ENCODE measurements around the gene ZNF697. TPM values are rescaled to one million over a fixed set of nuclear protein-coding genes. Genes with fewer than 3 reads are reported as not detected.

ZNF697 gene
- polyA plus RNA-seq, 1 donor (not counting 4 experiments of a cell fraction or from before 2014, with no cell fraction given) = 4.7 TPM

- no peaks in the 10 kb centered on the region for H3K27me3 ChIP-seq (ENCODE audit: control insufficient read depth, extremely low read depth, insufficient read depth, low read length)
- no peak overlapping the region for H3K27ac ChIP-seq (ENCODE audit: control insufficient read depth, insufficient read depth, low read length)
- DNase-seq (ENCODE audit: low read depth, low spot score) (no peak), FAIRE-seq (no peak)
- H4K20me1 ChIP-seq (ENCODE audit: control insufficient read depth, extremely low read depth, insufficient read depth, low read length) = peaks cover 8% of the 10 kb centered on the region
- H3K9me3 ChIP-seq (ENCODE audit: control insufficient read depth, low read depth, low read length) = no peaks in the 10 kb centered on the region
- peaks cover 3% of the 10 kb centered on the region for H3K4me1 ChIP-seq (ENCODE audit: control insufficient read depth, extremely low read depth, insufficient read depth, low read length)
- H3K4me3 ChIP-seq (ENCODE audit: control insufficient read depth in 2 of 3, extremely low read depth in 1 of 3, insufficient read depth in 2 of 3, low read depth in 1 of 3, low read length in 3 of 3) = no peak overlapping the region
- no peak overlapping the region for H3K9ac ChIP-seq (ENCODE audit: control insufficient read depth, extremely low read depth, insufficient read depth, low read length)
- peaks cover 4% of the 10 kb centered on the region for H3K9me1 ChIP-seq (ENCODE audit: control insufficient read depth, extremely low read depth, insufficient read depth, low read length)
- no peak overlapping the region for H2AFZ ChIP-seq (ENCODE audit: control insufficient read depth, low read length)
- TF ChIP-seq CTCF (optimal IDR thresholded peaks at IDR 0.05 in 1 of 3, IDR thresholded peaks at IDR 0.05 in 1 of 3, conservative IDR thresholded peaks at IDR 0.05 in 1 of 3; ENCODE audit: extremely low read depth in 1 of 3, insufficient read depth in 2 of 3, low read length in 3 of 3) (no peak), EZH2 (IDR thresholded peaks at IDR 0.05; ENCODE audit: low read length) (no peak)
- H3K4me2 ChIP-seq (ENCODE audit: control insufficient read depth, extremely low read depth, insufficient read depth, low read depth, low read length) = no peak overlapping the region
- peaks cover 14 to 16% of the 10 kb centered on the region in 2 experiments for H3K36me3 ChIP-seq (ENCODE audit: control insufficient read depth in 2 of 2, extremely low read depth in 1 of 2, insufficient read depth in 2 of 2, low read length in 2 of 2)
- peaks cover 2% of the 10 kb centered on the region for H3K79me2 ChIP-seq (ENCODE audit: control insufficient read depth, insufficient read depth, low read length)
- dilution Hi-C loops (cut with MboI; ENCODE audit: extremely low pct_ligation_motif_present, low sequenced_read_pairs) = no loop called here
These were observed 22.0 kb downstream of the ZNF697 start for GRCh38 chr1:119626011-119626545.

GRCh38 chr1:119623678-119624077 is 24.4 kb downstream of the ZNF697 start:
- Histone ChIP-seq H3K4me3 (ENCODE audit: control insufficient read depth in 2 of 3, extremely low read depth in 1 of 3, insufficient read depth in 2 of 3, low read depth in 1 of 3, low read length in 3 of 3) (no peak overlapping the region), H3K27ac (ENCODE audit: control insufficient read depth, insufficient read depth, low read length) (no peak overlapping the region), H3K36me3 (ENCODE audit: control insufficient read depth in 2 of 2, extremely low read depth in 1 of 2, insufficient read depth in 2 of 2, low read length in 2 of 2) (peaks cover 11 to 16% of the 10 kb centered on the region in 2 experiments), H2AFZ (ENCODE audit: control insufficient read depth, low read length) (no peak overlapping the region), H3K9me1 (ENCODE audit: control insufficient read depth, extremely low read depth, insufficient read depth, low read length) (peaks cover 4% of the 10 kb centered on the region), H3K79me2 (ENCODE audit: control insufficient read depth, insufficient read depth, low read length) (no peaks in the 10 kb centered on the region), H3K4me2 (ENCODE audit: control insufficient read depth, extremely low read depth, insufficient read depth, low read depth, low read length) (no peak overlapping the region), H3K9me3 (ENCODE audit: control insufficient read depth, low read depth, low read length) (no peaks in the 10 kb centered on the region), H3K9ac (ENCODE audit: control insufficient read depth, extremely low read depth, insufficient read depth, low read length) (no peak overlapping the region), H3K4me1 (ENCODE audit: control insufficient read depth, extremely low read depth, insufficient read depth, low read length) (no peaks in the 10 kb centered on the region), H3K27me3 (ENCODE audit: control insufficient read depth, extremely low read depth, insufficient read depth, low read length) (no peaks in the 10 kb centered on the region), H4K20me1 (ENCODE audit: control insufficient read depth, extremely low read depth, insufficient read depth, low read length) (no peaks in the 10 kb centered on the region)
- dilution Hi-C loops (cut with MboI; ENCODE audit: extremely low pct_ligation_motif_present, low sequenced_read_pairs) = no loop called here
- DNase-seq (ENCODE audit: low read depth, low spot score) = no peak
- TF ChIP-seq EZH2 (IDR thresholded peaks at IDR 0.05; ENCODE audit: low read length) (no peak), CTCF (optimal IDR thresholded peaks at IDR 0.05 in 1 of 3, IDR thresholded peaks at IDR 0.05 in 1 of 3, conservative IDR thresholded peaks at IDR 0.05 in 1 of 3; ENCODE audit: extremely low read depth in 1 of 3, insufficient read depth in 2 of 3, low read length in 3 of 3) (no peak)
- no peak for FAIRE-seq

Measured in keratinocyte (primary cell).